GM19351 (cell line): ENCODE results near the gene FAM234A.

ENCODE experiments used
- ATAC-seq: cut with Tn5 transposase; IDR thresholded peaks from one replicate; pipeline ENCODE4 v1.9.1; 2021; ENCODE audit warnings: mild to moderate bottlenecking, moderate library complexity; ENCODE audit not compliant: unreplicated experiment

Gene FAM234A

DNA sequence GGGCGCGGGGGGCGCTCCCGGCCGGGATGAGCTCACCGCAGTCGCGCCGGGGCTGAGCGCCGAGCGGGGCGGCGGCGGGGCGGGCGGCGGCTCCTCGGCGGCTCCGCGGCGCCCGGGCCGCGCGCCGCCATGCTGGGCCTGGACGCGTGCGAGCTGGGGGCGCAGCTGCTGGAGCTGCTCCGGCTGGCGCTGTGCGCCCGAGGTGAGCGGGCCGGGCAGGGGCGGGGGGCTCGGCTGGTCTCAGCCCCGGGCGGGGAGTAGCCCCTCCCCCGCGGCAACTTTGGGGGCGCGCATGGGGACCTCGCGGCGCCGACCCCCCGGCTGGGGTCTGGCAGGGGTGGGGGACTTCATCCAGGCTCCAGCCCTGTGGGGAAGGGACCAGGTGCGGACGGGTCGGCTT is 45.9 kb downstream of the FAM234A start, which contains the start of gene ARHGDIG:
Gene ARHGDIG, plus strand, starts transcription at position 40 of the 400 bp plus-strand sequence. Its CDS starts 90 bp downstream, at position 130.
- no peak for ATAC-seq

DNA sequence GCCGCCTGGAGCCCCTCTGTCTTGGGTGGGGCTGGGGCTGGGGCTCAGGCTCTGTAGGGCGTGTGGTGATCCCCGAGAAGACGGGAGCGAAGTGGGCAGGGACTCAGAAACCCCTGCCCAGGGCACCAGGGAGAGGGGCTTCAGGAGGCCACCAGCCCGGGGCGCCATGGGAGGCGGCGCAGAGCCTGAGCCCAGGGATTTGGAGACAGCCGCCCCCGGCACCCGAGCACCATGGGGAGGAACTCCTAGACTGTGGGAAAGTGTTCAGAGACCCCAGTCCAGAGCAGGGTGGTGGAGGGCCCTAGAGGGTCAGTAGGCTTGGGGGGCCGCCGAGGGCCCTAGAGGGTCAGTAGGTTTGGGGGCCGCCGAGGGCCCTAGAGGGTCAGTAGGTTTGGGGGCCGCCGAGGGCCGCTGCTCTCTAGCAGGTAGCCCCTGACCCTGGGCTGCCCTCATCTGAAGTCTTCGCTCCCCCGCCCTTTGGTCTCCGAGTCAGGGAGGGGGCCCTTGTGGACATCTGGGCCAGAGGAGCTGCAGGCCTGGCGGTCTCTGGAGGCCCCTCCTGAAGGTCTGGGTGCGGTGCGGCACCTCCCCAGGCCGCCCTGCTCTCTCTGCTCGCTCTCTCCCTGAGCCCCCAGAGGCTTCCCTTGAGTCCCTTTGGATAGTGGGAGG is 46.5 kb downstream of the FAM234A start:
- ATAC-seq = no peak

- no peak for ATAC-seq
Measured at GRCh38 chr16:281660-282255, 47.1 kb downstream of the FAM234A start.

- no peak for ATAC-seq
Measured at GRCh38 chr16:282491-282890, 47.9 kb downstream of the FAM234A start.

DNA sequence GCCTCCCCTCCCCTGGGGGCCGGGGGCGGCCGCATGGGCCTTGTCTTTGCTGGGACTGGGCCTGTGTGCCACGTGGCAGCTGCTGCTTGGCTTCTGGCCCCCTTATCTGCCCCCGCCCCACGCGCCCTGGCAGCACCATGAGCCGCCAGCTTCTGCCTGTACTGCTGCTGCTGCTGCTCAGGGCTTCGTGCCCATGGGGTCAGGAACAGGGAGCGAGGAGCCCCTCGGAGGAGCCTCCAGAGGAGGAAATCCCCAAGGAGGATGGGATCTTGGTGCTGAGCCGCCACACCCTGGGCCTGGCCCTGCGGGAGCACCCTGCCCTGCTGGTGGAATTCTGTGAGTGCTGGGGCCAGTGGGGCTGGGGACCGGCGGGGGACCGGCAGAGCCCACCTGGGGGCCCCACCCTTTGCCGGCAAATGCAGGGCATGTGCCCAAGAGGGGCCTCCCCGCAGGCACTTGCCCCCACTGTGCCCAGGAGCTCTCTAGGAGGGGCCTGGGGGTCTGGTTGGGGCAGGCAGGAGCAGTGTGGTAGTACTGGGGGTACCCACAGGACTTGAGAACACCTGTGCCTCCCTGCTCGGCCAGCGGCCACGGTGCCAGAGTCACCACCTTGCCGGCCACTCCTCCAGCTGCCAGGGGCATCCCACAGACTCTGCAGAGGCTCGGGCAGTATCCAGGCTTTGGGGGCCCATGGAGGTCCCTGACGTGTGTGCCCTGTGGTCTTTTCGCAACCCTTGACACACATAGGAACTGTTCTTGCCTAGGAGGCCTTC is 48.6 kb downstream of the FAM234A start, which contains the start of gene PDIA2:
Gene PDIA2, plus strand, starts transcription at position 132 of the 773 bp plus-strand sequence. Its CDS starts 6 bp downstream, at position 138.
- ATAC-seq = no peak

DNA sequence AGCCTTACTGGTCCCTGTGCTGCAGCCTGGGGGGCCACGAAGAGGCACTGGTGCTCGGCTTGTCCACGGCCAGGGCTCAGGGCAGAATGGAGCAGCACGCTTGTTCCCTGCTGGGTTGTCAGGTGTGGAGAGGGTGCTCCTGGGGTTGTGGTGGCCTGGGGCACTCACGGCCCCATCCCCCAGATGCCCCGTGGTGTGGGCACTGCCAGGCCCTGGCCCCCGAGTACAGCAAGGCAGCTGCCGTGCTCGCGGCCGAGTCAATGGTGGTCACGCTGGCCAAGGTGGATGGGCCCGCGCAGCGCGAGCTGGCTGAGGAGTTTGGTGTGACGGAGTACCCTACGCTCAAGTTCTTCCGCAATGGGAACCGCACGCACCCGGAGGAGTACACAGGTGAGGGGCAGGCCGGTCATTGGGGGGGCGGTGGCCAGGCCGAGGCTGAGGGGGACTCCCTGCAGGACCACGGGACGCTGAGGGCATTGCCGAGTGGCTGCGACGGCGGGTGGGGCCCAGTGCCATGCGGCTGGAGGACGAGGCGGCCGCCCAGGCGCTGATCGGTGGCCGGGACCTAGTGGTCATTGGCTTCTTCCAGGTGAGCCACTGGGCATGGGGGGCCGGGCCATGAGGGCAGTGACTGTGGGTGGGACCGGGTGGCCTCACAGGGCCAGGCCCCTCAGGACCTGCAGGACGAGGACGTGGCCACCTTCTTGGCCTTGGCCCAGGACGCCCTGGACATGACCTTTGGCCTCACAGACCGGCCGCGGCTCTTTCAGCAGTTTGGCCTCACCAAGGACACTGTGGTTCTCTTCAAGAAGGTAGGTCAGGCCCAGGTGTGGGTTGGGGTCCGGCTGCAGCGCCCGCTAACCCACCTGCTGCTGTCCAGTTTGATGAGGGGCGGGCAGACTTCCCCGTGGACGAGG is 49.8 kb downstream of the FAM234A start:
- no peak for ATAC-seq

DNA sequence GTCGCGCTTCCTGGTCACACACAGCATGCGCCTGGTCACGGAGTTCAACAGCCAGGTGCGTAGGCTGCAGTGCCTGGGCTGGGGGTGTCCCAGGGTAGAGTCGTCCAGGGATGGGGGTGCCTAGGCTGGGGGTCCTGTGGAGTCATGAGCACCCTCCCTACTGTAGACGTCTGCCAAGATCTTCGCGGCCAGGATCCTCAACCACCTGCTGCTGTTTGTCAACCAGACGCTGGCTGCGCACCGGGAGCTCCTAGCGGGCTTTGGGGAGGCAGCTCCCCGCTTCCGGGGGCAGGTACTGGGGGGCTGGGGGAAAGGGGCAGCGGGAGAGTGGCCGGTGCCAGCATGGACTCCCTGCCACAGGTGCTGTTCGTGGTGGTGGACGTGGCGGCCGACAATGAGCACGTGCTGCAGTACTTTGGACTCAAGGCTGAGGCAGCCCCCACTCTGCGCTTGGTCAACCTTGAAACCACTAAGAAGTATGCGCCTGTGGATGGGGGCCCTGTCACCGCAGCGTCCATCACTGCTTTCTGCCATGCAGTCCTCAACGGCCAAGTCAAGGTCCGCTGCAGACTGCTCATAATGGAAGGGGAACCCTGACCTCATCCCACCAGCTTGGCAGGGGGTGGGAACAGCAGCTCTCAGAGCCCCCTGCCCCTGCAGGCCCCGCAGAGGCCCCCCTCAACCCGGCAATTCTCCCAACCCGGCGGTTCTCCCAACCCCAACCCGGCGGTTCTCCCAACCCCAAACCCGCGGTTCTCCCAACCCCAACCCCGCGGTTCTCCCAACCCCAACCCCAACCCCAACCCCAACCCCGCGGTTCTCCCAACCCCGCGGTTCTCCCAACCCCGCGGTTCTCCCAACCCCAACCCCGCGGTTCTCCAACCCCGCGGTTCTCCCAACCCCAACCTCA is 50.8 kb downstream of the FAM234A start:
- ATAC-seq = no peak

GRCh38 chr16:286491-287297 is 52.1 kb downstream of the FAM234A start:
- no peak for ATAC-seq

DNA sequence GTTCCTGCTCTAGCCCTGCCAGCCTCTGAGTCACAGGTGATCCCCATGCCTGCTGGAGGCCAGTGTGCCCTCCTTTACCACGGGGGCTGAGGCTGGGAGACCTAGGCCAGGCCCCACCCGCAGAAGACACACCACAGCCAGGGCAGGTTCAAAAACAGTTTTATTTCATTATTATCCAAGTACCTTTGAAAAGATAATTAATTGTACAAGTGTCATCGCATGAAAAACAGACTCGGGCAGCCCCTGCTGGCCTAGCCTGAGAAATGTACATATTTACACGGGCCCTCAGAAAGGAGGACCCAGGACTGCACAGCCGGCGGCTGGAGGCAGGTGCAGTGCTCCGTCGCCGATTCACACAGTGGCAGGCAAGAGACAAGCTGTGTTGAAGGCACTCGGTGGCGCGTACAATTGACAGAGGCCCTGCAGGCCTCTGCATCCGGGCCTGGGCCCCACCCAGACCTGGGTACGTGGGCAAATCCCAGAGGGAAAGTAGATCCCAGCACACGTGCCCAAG is 52.7 kb downstream of the FAM234A start:
- no peak for ATAC-seq

- no peak for ATAC-seq
Measured at GRCh38 chr16:287981-288920, 53.6 kb downstream of the FAM234A start.

GRCh38 chr16:289395-289997 is 54.9 kb downstream of the FAM234A start:
- ATAC-seq = no peak

GRCh38 chr16:290015-290680 is 55.5 kb downstream of the FAM234A start:
- ATAC-seq = no peak

GRCh38 chr16:290681-291405 is 56.2 kb downstream of the FAM234A start:
- ATAC-seq = no peak

GRCh38 chr16:291539-291938 is 56.9 kb downstream of the FAM234A start:
- ATAC-seq = no peak

DNA sequence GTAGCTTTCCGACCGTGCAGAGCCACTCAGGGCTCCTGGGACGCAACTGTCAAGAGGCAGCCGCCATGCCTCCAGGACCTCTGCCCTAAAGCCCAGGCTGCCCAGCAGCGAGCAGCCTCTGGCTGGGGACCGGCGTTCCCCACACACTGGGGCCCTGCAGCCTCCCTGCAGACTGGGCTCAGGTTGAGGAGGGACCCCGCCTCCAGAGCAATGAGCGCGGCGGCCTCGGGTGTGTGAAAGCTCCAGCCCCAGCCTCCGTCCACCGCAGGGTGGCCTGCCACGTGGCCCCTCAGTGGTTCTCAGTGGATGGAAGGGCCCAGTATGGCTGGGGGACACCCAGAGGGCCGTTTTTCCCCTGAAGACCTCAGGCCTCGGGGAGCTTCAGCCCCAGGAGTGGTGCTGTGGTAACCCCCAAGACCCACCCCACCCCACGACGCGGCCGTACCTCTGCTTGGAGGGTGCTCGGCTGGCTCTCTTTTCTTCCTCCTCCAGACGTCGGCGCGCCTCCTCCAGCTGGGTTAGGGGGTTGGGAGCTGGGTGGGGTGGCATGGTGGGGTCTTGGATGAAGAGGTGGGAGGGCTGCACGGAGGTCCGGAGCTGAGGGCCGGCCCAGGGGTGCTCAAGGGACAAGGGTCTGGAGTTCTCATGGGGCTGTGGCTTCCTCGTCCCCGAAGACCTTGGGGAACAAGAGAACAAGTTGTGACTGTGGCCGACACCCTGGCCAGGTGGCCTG is 58.6 kb downstream of the FAM234A start:
- ATAC-seq = no peak
